Loucy (cell line): Measurements from ENCODE around the gene NSD2.

ENCODE experiments used
- H2AFZ ChIP-seq: fragments of 200-600 bp; sonication (generic); 2 replicates; pipeline ENCODE4 v1.6.0; 2016; ENCODE audit warnings: antibody characterized with exemption, mild to moderate bottlenecking, low read length, moderate library complexity
- H3F3A ChIP-seq: fragments of 200-600 bp; 2 replicates; pipeline ENCODE4 v1.6.0; 2016; ENCODE audit warnings: antibody characterized with exemption, low read depth, mild to moderate bottlenecking
- H3K27me3 ChIP-seq: fragments of 200-600 bp; sonication (generic); 2 replicates; pipeline ENCODE4 v1.6.1; 2014; ENCODE audit warnings: low read length, mild to moderate bottlenecking; ENCODE audit not compliant: insufficient read depth, poor library complexity, severe bottlenecking
- H3K36me3 ChIP-seq: fragments of 200-600 bp; sonication (generic); 2 replicates; pipeline ENCODE4 v1.6.1; 2016; ENCODE audit warnings: low read length; ENCODE audit not compliant: insufficient read depth
- H3K4me1 ChIP-seq: fragments of 200-600 bp; sonication (generic); 2 replicates; pipeline ENCODE4 v1.5.1; 2014; ENCODE audit warnings: low read length, mild to moderate bottlenecking; ENCODE audit not compliant: insufficient read depth, poor library complexity, severe bottlenecking
- H3K4me2 ChIP-seq: fragments of 200-600 bp; sonication (generic); 2 replicates; pipeline ENCODE4 v1.6.0; 2014; ENCODE audit warnings: antibody characterized with exemption, low read length, low read depth, mild to moderate bottlenecking; ENCODE audit not compliant: poor library complexity, severe bottlenecking
- H3K4me3 ChIP-seq: fragments of 200-600 bp; sonication (generic); 2 replicates; pipeline ENCODE4 v1.5.1; 2014; ENCODE audit warnings: low read length, mild to moderate bottlenecking, mixed read lengths; ENCODE audit not compliant: poor library complexity, severe bottlenecking
- H3K79me2 ChIP-seq: fragments of 200-600 bp; sonication (generic); 2 replicates; pipeline ENCODE4 v1.6.1; 2014; ENCODE audit warnings: low read length; ENCODE audit not compliant: insufficient read depth
- H3K9ac ChIP-seq: fragments of 200-600 bp; sonication (generic); 2 replicates; pipeline ENCODE4 v1.6.0; 2014; ENCODE audit warnings: mild to moderate bottlenecking, low read depth, low read length, moderate library complexity; ENCODE audit not compliant: poor library complexity, severe bottlenecking
- H3K9me2 ChIP-seq: fragments of 200-600 bp; sonication (generic); replicated peaks from 2 replicates; pipeline ENCODE4 v1.6.1; 2016; ENCODE audit warnings: low read depth, low read length, mixed read lengths
- H3K9me3 ChIP-seq: fragments of 200-600 bp; sonication (generic); 2 replicates; pipeline ENCODE4 v1.6.1; 2014; ENCODE audit warnings: mild to moderate bottlenecking, antibody characterized with exemption, low read length, low read depth; ENCODE audit not compliant: insufficient read depth
- H4K20me1 ChIP-seq: fragments of 200-600 bp; sonication (generic); 2 replicates; pipeline ENCODE4 v1.6.0; 2014; ENCODE audit warnings: antibody characterized with exemption, low read length, mild to moderate bottlenecking; ENCODE audit not compliant: insufficient read depth, poor library complexity, severe bottlenecking
- EZH2phosphoT487 ChIP-seq: fragments of 200-600 bp; IDR thresholded peaks from 2 replicates; pipeline ENCODE4 v1.6.1; 2018; ENCODE audit warnings: antibody characterized with exemption, mild to moderate bottlenecking, moderate library complexity, borderline replicate concordance
- TF ChIP-seq, protein P1 (sequence below): fragments of 200-600 bp; sonication (generic); conservative IDR thresholded peaks from 2 replicates; pipeline ENCODE4 v1.5.1; 2014; ENCODE audit warnings: mild to moderate bottlenecking, antibody characterized with exemption, low read length

Gene NSD2

DNA sequence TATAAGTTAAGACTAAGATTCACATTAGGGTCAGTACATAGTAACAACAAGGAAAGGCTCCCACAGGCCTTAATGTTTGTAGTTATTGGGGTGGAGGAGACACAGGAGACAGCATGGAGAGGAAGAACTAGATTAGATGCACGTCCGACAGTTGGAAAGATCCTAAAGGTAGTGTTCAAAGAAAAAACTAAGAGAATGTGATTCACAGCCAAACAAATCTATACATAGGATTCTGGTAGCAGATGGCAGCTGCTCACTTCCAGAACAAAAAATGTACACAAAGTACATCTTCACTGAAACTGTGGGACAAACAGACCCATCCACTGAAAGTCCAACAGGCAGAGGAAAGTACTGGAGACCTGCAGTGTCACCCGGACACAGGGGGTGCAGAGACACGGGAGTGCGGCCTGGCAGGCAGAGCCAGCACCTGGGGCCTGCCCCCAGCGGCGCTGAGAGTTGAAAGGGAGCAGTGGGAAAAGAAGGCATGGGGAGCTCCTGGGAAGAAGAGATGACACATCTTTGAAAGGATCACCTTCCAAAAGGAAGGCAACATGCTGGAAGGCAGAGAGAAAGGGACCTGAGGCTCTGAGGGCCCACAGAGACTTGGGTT lies 97.6 kb downstream of the NSD2 start:
- no peaks in the 10 kb centered on the region for H3F3A ChIP-seq
- H2AFZ ChIP-seq: no peak overlapping the region
- TF ChIP-seq, protein P1, sequence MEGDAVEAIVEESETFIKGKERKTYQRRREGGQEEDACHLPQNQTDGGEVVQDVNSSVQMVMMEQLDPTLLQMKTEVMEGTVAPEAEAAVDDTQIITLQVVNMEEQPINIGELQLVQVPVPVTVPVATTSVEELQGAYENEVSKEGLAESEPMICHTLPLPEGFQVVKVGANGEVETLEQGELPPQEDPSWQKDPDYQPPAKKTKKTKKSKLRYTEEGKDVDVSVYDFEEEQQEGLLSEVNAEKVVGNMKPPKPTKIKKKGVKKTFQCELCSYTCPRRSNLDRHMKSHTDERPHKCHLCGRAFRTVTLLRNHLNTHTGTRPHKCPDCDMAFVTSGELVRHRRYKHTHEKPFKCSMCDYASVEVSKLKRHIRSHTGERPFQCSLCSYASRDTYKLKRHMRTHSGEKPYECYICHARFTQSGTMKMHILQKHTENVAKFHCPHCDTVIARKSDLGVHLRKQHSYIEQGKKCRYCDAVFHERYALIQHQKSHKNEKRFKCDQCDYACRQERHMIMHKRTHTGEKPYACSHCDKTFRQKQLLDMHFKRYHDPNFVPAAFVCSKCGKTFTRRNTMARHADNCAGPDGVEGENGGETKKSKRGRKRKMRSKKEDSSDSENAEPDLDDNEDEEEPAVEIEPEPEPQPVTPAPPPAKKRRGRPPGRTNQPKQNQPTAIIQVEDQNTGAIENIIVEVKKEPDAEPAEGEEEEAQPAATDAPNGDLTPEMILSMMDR: no peak
- no peak for TF ChIP-seq EZH2phosphoT487
- no peaks in the 10 kb centered on the region for H3K9me3 ChIP-seq
- no peak overlapping the region for H3K4me2 ChIP-seq
- no peaks in the 10 kb centered on the region for H3K9me2 ChIP-seq
- peaks cover 88% of the 10 kb centered on the region for H3K36me3 ChIP-seq
- no peaks in the 10 kb centered on the region for H3K4me1 ChIP-seq
- no peaks in the 10 kb centered on the region for H3K79me2 ChIP-seq
- no peak overlapping the region for H3K4me3 ChIP-seq
- H4K20me1 ChIP-seq: no peaks in the 10 kb centered on the region
- no peak overlapping the region for H3K9ac ChIP-seq
- no peaks in the 10 kb centered on the region for H3K27me3 ChIP-seq

DNA sequence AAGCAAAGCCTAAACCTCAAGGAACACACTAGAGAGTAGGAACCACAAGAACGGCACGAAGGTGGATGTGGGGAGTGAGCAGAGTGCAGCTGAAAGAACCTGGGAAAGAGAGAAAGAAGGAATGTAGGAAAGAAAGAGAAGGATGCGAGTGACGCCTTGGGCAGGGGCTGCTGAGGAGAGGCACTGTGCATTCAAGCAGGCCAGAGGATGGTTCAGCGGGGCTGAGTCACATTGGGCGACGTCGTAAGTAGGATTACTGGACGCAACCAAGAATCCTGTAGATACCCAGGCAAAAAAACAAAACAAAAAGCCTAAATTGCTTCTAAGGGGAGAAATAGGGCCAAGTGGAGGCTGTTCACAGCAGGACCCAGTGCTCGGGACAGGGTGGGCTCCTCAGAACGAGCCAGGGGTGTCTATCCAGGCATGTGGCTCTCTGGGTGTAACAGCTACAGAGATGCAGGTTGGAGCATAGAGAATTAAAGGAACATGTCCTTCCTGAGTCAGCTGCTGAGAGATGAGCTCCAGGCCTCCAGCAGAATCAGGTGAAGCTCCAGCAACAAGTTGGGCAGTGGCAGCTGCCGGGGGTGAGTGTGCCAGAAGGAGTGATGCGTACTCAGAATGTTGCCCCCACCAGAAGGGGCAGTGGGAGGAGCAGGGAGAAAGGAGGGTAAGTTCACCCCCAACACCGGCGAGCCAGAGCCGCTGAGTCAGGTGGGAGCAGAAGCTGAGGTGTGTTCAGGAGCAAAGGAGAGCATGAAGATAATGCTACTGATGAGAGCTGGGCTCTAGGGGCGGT lies 98.9 kb downstream of the NSD2 start:
- no peak overlapping the region for H3K9ac ChIP-seq
- H3K9me3 ChIP-seq: no peaks in the 10 kb centered on the region
- no peak for TF ChIP-seq EZH2phosphoT487
- TF ChIP-seq, protein P1: no peak
- H3K4me1 ChIP-seq: no peaks in the 10 kb centered on the region
- H3K9me2 ChIP-seq: no peaks in the 10 kb centered on the region
- no peaks in the 10 kb centered on the region for H3F3A ChIP-seq
- H3K4me2 ChIP-seq: no peak overlapping the region
- H2AFZ ChIP-seq: no peak overlapping the region
- peaks cover 87% of the 10 kb centered on the region for H3K36me3 ChIP-seq
- H3K27me3 ChIP-seq: no peaks in the 10 kb centered on the region
- H4K20me1 ChIP-seq: no peaks in the 10 kb centered on the region
- no peaks in the 10 kb centered on the region for H3K79me2 ChIP-seq
- no peak overlapping the region for H3K4me3 ChIP-seq

DNA sequence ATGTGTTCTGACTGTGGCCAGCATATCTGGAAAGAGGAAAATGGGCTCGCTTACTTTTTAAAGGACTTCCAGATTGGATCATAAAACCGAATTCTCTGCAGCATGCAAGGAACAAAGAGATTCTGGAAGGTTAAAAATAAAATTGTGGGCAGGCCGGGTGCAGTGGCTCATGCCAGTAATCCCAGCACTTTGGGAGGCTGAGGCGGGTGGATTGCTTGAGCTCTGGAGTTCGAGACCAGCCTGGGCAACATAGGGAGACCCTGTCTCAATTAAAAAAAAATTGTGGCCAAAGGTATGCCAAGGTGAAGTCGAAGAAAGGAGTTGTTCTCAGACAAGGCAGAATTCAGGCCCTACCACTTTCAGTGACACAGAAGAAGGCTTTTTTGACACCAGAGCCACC lies 99.7 kb downstream of the NSD2 start:
- H3K9ac ChIP-seq: no peak overlapping the region
- H2AFZ ChIP-seq: no peak overlapping the region
- H3K4me1 ChIP-seq: no peaks in the 10 kb centered on the region
- H3K9me3 ChIP-seq: no peaks in the 10 kb centered on the region
- H3K4me3 ChIP-seq: no peak overlapping the region
- no peaks in the 10 kb centered on the region for H3K27me3 ChIP-seq
- H3K79me2 ChIP-seq: no peaks in the 10 kb centered on the region
- TF ChIP-seq EZH2phosphoT487: no peak
- TF ChIP-seq, protein P1: no peak
- H4K20me1 ChIP-seq: no peaks in the 10 kb centered on the region
- peaks cover 87% of the 10 kb centered on the region for H3K36me3 ChIP-seq
- no peaks in the 10 kb centered on the region for H3K9me2 ChIP-seq
- H3K4me2 ChIP-seq: no peak overlapping the region
- H3F3A ChIP-seq: no peaks in the 10 kb centered on the region
